DOHH2 (cell line): ENCODE results near the gene PLEKHG2.

Source experiments
- H3F3A ChIP-seq: fragments of 200-600 bp; sonication (generic), shearing (Covaris generic); 2 replicates; pipeline ENCODE4 v1.6.0; 2016; ENCODE audit warnings: antibody characterized with exemption, mild to moderate bottlenecking; ENCODE audit not compliant: control insufficient read depth, insufficient read depth
- H3K27ac ChIP-seq: fragments of 200-600 bp; sonication (generic); 2 replicates; pipeline ENCODE4 v1.5.1; 2014; ENCODE audit warnings: low read depth, mild to moderate bottlenecking, low read length, moderate library complexity
- H3K27me3 ChIP-seq: fragments of 200-600 bp; sonication (generic); 2 replicates; pipeline ENCODE4 v1.6.1; 2014; ENCODE audit warnings: mild to moderate bottlenecking, low read length, mixed read lengths; ENCODE audit not compliant: control insufficient read depth
- H3K36me3 ChIP-seq: fragments of 200-600 bp; sonication (generic); 2 replicates; pipeline ENCODE4 v1.6.1; 2014; ENCODE audit warnings: mild to moderate bottlenecking, low read length, moderate library complexity, mixed read lengths; ENCODE audit not compliant: control insufficient read depth
- H3K4me1 ChIP-seq: fragments of 200-600 bp; sonication (generic); 2 replicates; pipeline ENCODE4 v1.6.1; 2014; ENCODE audit warnings: mild to moderate bottlenecking, low read length, mixed read lengths; ENCODE audit not compliant: control insufficient read depth
- H3K4me2 ChIP-seq: fragments of 200-600 bp; sonication (generic); 2 replicates; pipeline ENCODE4 v1.6.0; 2014; ENCODE audit warnings: mild to moderate bottlenecking, low read length, moderate library complexity
- H3K4me3 ChIP-seq: fragments of 200-600 bp; sonication (generic); 2 replicates; pipeline ENCODE4 v1.5.1; 2014; ENCODE audit warnings: mild to moderate bottlenecking, low read length, mixed read lengths
- H3K79me2 ChIP-seq: fragments of 200-600 bp; sonication (generic); 2 replicates; pipeline ENCODE4 v1.6.1; 2014; ENCODE audit warnings: mild to moderate bottlenecking, low read length, mixed read lengths; ENCODE audit not compliant: control insufficient read depth
- H3K9me2 ChIP-seq: fragments of 200-600 bp; sonication (generic); replicated peaks from 2 replicates; pipeline ENCODE4 v1.6.1; 2014; ENCODE audit warnings: mild to moderate bottlenecking, low read length, mixed read lengths; ENCODE audit not compliant: control insufficient read depth
- H3K9me3 ChIP-seq: fragments of 200-600 bp; sonication (generic); 2 replicates; pipeline ENCODE4 v1.6.1; 2014; ENCODE audit warnings: antibody characterized with exemption, low read length, mixed read lengths; ENCODE audit not compliant: control insufficient read depth, insufficient read depth
- H4K20me1 ChIP-seq: fragments of 200-600 bp; sonication (generic); 2 replicates; pipeline ENCODE4 v1.6.0; 2014; ENCODE audit warnings: low read depth, mild to moderate bottlenecking, antibody characterized with exemption, low read length, moderate library complexity; ENCODE audit not compliant: control insufficient read depth, insufficient read depth
- EZH2phosphoT487 ChIP-seq: fragments of 200-600 bp; sonication (generic); IDR thresholded peaks from 2 replicates; pipeline ENCODE4 v1.6.1; 2017; ENCODE audit warnings: borderline replicate concordance, mild to moderate bottlenecking, antibody characterized with exemption, low read length, moderate library complexity, mixed read lengths
- TF ChIP-seq, protein P1 (sequence below): fragments of 200-600 bp; sonication (generic); IDR thresholded peaks from one replicate; pipeline ENCODE4 v1.5.1; 2014; ENCODE audit warnings: antibody characterized with exemption, mild to moderate bottlenecking, low read depth, low read length; ENCODE audit not compliant: poor library complexity, severe bottlenecking

PLEKHG2 gene

DNA sequence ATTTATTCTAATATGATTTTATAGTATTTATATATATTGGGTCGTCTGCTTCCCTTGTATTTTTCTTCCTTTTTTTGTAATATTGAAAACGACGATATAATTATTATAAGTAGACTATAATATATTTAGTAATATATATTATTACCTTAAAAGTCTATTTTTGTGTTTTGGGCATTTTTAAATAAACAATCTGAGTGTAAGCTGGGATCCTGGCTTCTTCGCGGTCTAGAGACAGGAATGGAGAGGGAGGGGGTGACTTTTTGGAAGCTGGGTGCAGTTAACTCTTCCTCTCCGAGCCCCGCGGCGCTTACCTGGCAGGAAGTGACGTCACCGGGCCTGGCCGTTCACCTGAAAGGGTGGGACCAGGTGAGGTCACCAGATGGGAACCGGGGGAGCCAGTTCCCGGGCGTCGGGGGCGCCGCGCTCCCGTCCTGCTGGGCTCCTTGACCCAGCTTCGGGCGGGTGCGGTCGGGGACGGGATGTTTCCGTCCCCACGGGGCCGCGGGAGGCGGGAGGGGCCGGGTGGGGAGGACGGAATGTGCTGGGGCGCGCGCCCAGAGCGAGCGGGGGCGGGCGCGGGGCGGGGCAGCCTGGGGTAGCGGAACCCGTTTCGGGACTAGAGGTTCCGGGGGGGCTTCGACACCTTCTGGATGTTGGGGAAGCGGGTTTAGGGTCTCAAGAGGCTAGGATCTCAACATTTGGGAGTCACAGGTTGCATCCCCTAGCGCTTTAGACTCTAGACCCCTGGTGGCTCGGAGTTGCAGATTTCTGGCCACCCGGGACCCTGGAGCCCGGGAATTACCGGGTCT lies 3.1 kb upstream of the PLEKHG2 start:
- Histone ChIP-seq H4K20me1 (peaks cover 11% of the 10 kb centered on the region), H3K27me3 (no peaks in the 10 kb centered on the region), H3K36me3 (peaks cover 38% of the 10 kb centered on the region), H3K9me2 (no peaks in the 10 kb centered on the region), H3F3A (peaks cover 45% of the 10 kb centered on the region), H3K79me2 (peaks cover 62% of the 10 kb centered on the region), H3K27ac (peak overlapping the region; percentile 97), H3K4me2 (peak overlapping the region; percentile 97), H3K9me3 (no peaks in the 10 kb centered on the region), H3K4me1 (peaks cover 57% of the 10 kb centered on the region), H3K4me3 (peak overlapping the region; percentile 99)
- TF ChIP-seq, protein P1, sequence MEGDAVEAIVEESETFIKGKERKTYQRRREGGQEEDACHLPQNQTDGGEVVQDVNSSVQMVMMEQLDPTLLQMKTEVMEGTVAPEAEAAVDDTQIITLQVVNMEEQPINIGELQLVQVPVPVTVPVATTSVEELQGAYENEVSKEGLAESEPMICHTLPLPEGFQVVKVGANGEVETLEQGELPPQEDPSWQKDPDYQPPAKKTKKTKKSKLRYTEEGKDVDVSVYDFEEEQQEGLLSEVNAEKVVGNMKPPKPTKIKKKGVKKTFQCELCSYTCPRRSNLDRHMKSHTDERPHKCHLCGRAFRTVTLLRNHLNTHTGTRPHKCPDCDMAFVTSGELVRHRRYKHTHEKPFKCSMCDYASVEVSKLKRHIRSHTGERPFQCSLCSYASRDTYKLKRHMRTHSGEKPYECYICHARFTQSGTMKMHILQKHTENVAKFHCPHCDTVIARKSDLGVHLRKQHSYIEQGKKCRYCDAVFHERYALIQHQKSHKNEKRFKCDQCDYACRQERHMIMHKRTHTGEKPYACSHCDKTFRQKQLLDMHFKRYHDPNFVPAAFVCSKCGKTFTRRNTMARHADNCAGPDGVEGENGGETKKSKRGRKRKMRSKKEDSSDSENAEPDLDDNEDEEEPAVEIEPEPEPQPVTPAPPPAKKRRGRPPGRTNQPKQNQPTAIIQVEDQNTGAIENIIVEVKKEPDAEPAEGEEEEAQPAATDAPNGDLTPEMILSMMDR = no peak
- no peak for TF ChIP-seq EZH2phosphoT487

DNA sequence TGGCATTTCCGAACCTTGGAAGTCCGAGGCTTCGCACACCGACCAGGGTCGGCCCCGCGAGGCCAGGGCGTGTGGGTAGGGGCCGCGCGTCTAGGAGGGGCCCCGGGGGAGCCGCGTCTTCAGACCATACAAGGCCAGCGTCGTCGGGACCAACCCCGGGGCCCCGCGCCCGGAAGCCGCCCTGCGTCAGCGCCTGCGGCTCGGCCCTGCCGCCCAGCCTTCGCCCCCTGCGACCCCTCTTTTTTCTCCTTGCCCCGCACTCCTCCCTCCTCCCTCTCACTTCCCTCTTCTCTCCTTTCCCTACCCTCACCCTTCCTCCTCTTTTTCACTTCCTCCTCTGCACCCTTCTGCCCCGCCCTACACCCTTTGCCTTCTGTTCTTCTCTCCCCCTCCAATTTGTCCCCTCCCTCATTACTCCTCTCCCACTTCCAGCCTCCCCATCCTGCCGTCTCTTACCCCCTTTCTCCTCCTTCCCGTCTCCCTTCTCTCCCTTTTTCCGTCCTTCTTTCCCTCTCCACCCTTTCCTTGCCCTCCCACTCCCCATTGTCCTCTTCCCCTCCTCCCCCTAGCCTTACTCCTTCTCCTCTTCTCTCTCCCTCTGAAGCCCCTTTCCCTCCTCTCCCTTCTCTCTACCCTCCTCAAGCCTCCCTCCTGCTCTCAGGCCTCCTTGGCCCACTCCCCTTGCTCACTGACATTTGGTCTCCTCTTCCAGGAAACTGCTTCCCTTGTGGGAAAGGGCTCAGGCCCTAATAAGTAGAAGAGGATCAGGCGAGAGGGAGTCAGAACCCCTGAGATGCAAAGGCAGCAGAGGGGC lies 2.2 kb upstream of the PLEKHG2 start:
- peaks cover 53% of the 10 kb centered on the region for H3K4me1 ChIP-seq
- H3K9me3 ChIP-seq = no peaks in the 10 kb centered on the region
- H3K4me2 ChIP-seq = peak overlapping the region; percentile 97
- no peak for TF ChIP-seq EZH2phosphoT487
- TF ChIP-seq, protein P1 = no peak
- peaks cover 38% of the 10 kb centered on the region for H3K36me3 ChIP-seq
- H4K20me1 ChIP-seq = peaks cover 11% of the 10 kb centered on the region
- H3K27ac ChIP-seq = peak overlapping the region; percentile 97
- no peaks in the 10 kb centered on the region for H3K27me3 ChIP-seq
- peak overlapping the region; percentile 99 for H3K4me3 ChIP-seq
- peaks cover 40% of the 10 kb centered on the region for H3F3A ChIP-seq
- H3K79me2 ChIP-seq = peaks cover 60% of the 10 kb centered on the region
- H3K9me2 ChIP-seq = no peaks in the 10 kb centered on the region

DNA sequence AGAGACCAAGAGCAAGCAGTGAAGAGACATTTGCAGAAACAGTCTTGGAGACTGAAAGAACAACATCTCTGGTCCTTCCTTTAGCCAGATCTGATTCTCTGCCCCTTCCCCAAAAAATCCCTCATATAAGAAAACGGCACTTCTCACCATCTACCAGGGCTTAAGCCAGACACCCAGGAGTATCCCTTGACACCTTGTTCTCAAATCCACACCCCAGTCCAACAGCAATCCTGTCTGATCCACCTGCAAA lies 1.7 kb upstream of the PLEKHG2 start:
- Histone ChIP-seq H3K4me1 (peaks cover 48% of the 10 kb centered on the region), H3K9me2 (no peaks in the 10 kb centered on the region), H3F3A (peaks cover 35% of the 10 kb centered on the region), H3K36me3 (peaks cover 38% of the 10 kb centered on the region), H3K4me3 (peak overlapping the region; percentile 99), H4K20me1 (peaks cover 11% of the 10 kb centered on the region), H3K27me3 (no peaks in the 10 kb centered on the region), H3K27ac (peak overlapping the region; percentile 97), H3K9me3 (no peaks in the 10 kb centered on the region), H3K4me2 (peak overlapping the region; percentile 97), H3K79me2 (peaks cover 57% of the 10 kb centered on the region)
- TF ChIP-seq, protein P1 = no peak
- no peak for TF ChIP-seq EZH2phosphoT487
